A549 treated with Hydrocortisone at 1 μM for 4 hours (cell line): ENCODE data around the gene BEND4. TPM values are rescaled to one million over a fixed set of nuclear protein-coding genes. Genes with fewer than 3 reads are reported as not detected.

Experiments used
- total RNA-seq: library from RNA; stranded (reverse); fragments of 200-300 nt; extraction: Qiagen RNA extraction; gene quantifications from 5 replicates; pipeline ENCODE4 v1.2.3, GENCODE V29; 2022

BEND4 gene
- 0.01 TPM in 1 of 5 replicates, not detected in the others for total RNA-seq

DNA sequence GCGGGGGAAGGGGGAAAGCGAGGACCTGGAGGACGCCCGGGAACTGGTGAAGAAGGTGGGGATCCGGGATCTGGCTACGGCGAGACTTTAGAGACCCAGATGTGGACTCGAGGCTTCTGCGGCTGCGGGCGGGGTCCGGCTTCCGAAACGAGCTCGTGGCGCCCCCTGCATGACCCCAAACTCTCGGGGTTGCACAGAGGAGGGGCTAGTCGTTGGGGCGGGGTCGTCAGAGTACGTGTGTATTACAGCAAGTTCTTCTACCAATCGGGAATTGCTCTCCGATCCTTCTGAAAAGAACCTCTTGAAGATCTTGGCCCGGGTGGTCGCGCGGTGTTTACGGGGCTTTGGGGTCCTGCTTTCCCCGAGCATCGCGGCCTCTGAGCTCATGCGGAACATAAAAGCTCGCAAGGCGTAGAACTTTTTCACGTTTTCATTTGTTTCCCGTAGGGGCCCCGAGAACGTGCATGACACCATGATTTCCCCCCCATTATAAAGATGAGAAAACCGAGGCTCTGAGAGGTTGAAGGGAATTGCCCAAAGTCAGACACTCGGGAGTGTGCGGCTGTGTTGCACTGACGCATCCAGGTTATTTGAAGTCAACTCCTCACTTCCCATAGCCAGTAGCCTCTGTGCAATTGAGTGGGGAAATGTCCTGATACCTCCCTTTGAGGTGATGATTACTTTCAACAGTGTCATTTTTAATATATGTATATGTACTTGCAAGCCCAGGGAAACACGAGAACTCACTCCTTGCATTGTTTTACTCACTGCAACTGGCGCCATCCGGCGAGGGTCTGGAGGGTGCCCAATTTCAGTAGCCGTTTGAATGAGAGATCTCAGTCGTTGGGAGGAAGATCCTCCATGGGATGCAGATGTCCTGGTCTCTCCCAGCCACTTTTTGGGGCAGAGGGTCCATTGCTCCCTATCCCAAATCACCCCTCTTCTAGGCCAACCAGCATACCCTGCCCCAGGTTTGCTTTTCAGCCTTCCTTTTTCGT is at the start of gene BEND4:
Gene BEND4, minus strand, starts transcription at position 149 of the 998 bp plus-strand sequence. CDS start 512 bp downstream, outside the sequence.

Other genes with a start within 250 kb of the BEND4 start
- gene TMEM33, start 217.2 kb downstream of the BEND4 start, total RNA-seq, result 40.3 to 48.3 TPM (median 45.6 TPM) in 5 replicates
- gene DCAF4L1, start 170.9 kb downstream of the BEND4 start, total RNA-seq, result 0.08 to 0.14 TPM (median 0.10 TPM) in 5 replicates
- gene SLC30A9, start 162.1 kb downstream of the BEND4 start, total RNA-seq, result 21.6 to 39.2 TPM (median 29.1 TPM) in 5 replicates
- gene SHISA3, start 244.8 kb upstream of the BEND4 start, total RNA-seq, result not detected in 5 replicates